HepG2 (cell line): ENCODE results near the gene CARD8. TPM values are rescaled to one million over a fixed set of nuclear protein-coding genes. Genes with fewer than 3 reads are reported as not detected.
A peak's percentile ranks its signal among the peaks of the same experiment; 100 is the strongest.

Source experiments
- ATAC-seq: fragments of 200-7000 bp; cut with Tn5 transposase; 3 replicates; pipeline ENCODE4 v1.9.1; 2020; ENCODE audit warnings: mild to moderate bottlenecking, moderate library complexity
- BruUV-seq: library from RNA; stranded (reverse); fragments of 400-500 nt; replicated peaks from 2 replicates; lab custom pipeline; 2021; lab: Mats Ljungman, UMichigan
- CTCF ChIA-PET: fragments of 300-600 bp; formaldehyde crosslinking; extraction: SDS; loops from one replicate; lab custom pipeline; 2021; ENCODE audit warnings: low total read pairs, inconsistent platforms, low intra/inter-chr PET ratio; lab: Yijun Ruan, JAX
- POLR2A ChIA-PET: fragments of 350-600 bp; sonication (Branson Sonifier 250); formaldehyde crosslinking; loops from one replicate; lab custom pipeline; 2020; ENCODE audit warnings: antibody characterized with exemption, inconsistent platforms; lab: Yijun Ruan, JAX
- DNase-seq: peaks from one replicate; pipeline ENCODE4 v3.0.0-alpha.2; 2015; ENCODE audit warnings: low spot score
- FAIRE-seq: peaks from 3 replicates; lab custom pipeline; 2011; peaks lifted over from hg19 to GRCh38; lab: Jason Lieb, UNC
- H2AFZ ChIP-seq: one replicate; pipeline ENCODE4 v1.6.1; 2011; ENCODE audit warnings: low read length, inconsistent platforms
- H3K27ac ChIP-seq: fragments of 300-600 bp; 3 replicates; pipeline ENCODE4 v1.8.0; 2011; ENCODE audit warnings: mixed run types, mild to moderate bottlenecking, mixed read lengths, low read length, inconsistent platforms; ENCODE audit not compliant: insufficient read depth; ENCODE audit errors: extremely low read length
- H3K27me3 ChIP-seq, 2 experiments: fragments of 200-600 bp in 1 of 2; 2 replicates in 1 of 2; 3 replicates in 1 of 2; pipeline versions ENCODE4 v1.6.0 to v1.8.0; 2011; ENCODE audit warnings: low read length in 2 of 2, mild to moderate bottlenecking in 2 of 2, moderate library complexity in 2 of 2, inconsistent platforms in 1 of 2; ENCODE audit not compliant: insufficient read depth in 2 of 2, control insufficient read depth in 1 of 2
- H3K36me3 ChIP-seq, 2 experiments: fragments of 200-600 bp in 1 of 2; replicated peaks in 1 of 2; 2 replicates in 1 of 2; 3 replicates in 1 of 2; pipeline versions ENCODE4 v1.5.1 to v1.8.0; 2011; ENCODE audit warnings: low read length in 2 of 2, inconsistent platforms in 1 of 2; ENCODE audit not compliant: insufficient read depth in 2 of 2, control insufficient read depth in 1 of 2
- H3K4me1 ChIP-seq: 2 replicates; pipeline ENCODE4 v1.5.1; 2012; ENCODE audit warnings: low read length, inconsistent platforms; ENCODE audit not compliant: insufficient read depth
- H3K4me2 ChIP-seq: 2 replicates; pipeline ENCODE4 v1.6.0; 2011; ENCODE audit warnings: low read depth, low read length, inconsistent platforms
- H3K4me3 ChIP-seq, 3 experiments: fragments of 200-600 bp in 1 of 3; sonication (generic), shearing (Covaris generic) in 1 of 3; replicated peaks in 1 of 3; 2 replicates each; pipeline ENCODE4 v1.5.1; 2011 to 2016; ENCODE audit warnings: low read length in 3 of 3, inconsistent platforms in 2 of 3, low read depth in 2 of 3, mild to moderate bottlenecking in 2 of 3, control low read depth in 1 of 3, mixed read lengths in 1 of 3; ENCODE audit not compliant: insufficient read depth in 1 of 3
- H3K79me2 ChIP-seq: one replicate; pipeline ENCODE4 v1.6.1; 2011; ENCODE audit warnings: low read length, inconsistent platforms; ENCODE audit not compliant: insufficient read depth
- H3K9ac ChIP-seq: 2 replicates; pipeline ENCODE4 v1.6.0; 2011; ENCODE audit warnings: mild to moderate bottlenecking, low read depth, low read length, inconsistent platforms; ENCODE audit not compliant: insufficient read depth
- H3K9me3 ChIP-seq: 2 replicates; pipeline ENCODE4 v1.5.1; 2012; ENCODE audit warnings: mild to moderate bottlenecking, low read length
- H4K20me1 ChIP-seq: 2 replicates; pipeline ENCODE4 v1.6.0; 2011; ENCODE audit warnings: inconsistent platforms, mild to moderate bottlenecking, low read length, moderate library complexity; ENCODE audit not compliant: insufficient read depth
- HNF4G ChIP-seq, 2 experiments: sonication (generic) in 1 of 2; formaldehyde crosslinking in 1 of 2; IDR thresholded peaks; 2 replicates each; pipeline versions ENCODE4 v1.4.0 to v1.6.1; 2011 to 2020; ENCODE audit warnings: borderline replicate concordance in 2 of 2, low read depth in 2 of 2, mild to moderate bottlenecking in 2 of 2, low read length in 1 of 2, missing genetic modification reagents in 1 of 2, moderate library complexity in 1 of 2
- TSC22D2 ChIP-seq: sonication (generic); formaldehyde crosslinking; IDR thresholded peaks from 2 replicates; pipeline ENCODE4 v1.5.1; 2020; ENCODE audit warnings: missing genetic modification reagents, mild to moderate bottlenecking, borderline replicate concordance
- ZNF747 ChIP-seq: sonication (generic); formaldehyde crosslinking; IDR thresholded peaks from 2 replicates; pipeline ENCODE4 v1.8.1; 2023; ENCODE audit warnings: missing genetic modification reagents, mild to moderate bottlenecking, borderline replicate concordance
- ZNF816 ChIP-seq: sonication (generic); formaldehyde crosslinking; IDR thresholded peaks from 2 replicates; pipeline ENCODE4 v1.8.0; 2022; ENCODE audit warnings: missing genetic modification reagents, mild to moderate bottlenecking, borderline replicate concordance
- WGBS: methylation state at CpG from one replicate; pipeline ENCODE4 v1.1.6; 2017; ENCODE audit warnings: low lambda C conversion rate; 5-methylcytosine and 5-hydroxymethylcytosine counted together
- in situ Hi-C: cut with HindIII; loops from 2 replicates; pipeline ENCODE4 v1.10.0; 2017; ENCODE audit warnings: low pct_unique_long_range_greater_than_20kb; ENCODE audit not compliant: extremely low pct_ligation_motif_present
- intact Hi-C: fragments of 100-400 bp; cut with micrococcal nuclease; formaldehyde crosslinking; loops from one replicate; pipeline ENCODE4 v1.10.0; 2022; ENCODE audit not compliant: unreplicated experiment
- polyA plus RNA-seq, 8 experiments: library from polyadenylated mRNA; depleted of rRNA in 3 of 8; stranded (reverse) in 7 of 8; unstranded in 1 of 8; fragments of >200 nt; fragmentation: Illumina TruSeq in 4 of 8; extraction: Trizol in 4 of 8; gene quantifications; 2 replicates each; pipeline versions ENCODE4 v1.2.1 to v1.2.3, GENCODE V29; 2011 to 2016; ENCODE audit warnings: low read depth in 4 of 8, missing spikeins in 1 of 8, mixed read lengths in 1 of 8; ENCODE audit not compliant: insufficient read depth in 1 of 8
- total RNA-seq, 5 experiments: library from RNA; depleted of rRNA; stranded (reverse); fragments of >200 nt; fragmentation: Illumina TruSeq; extraction: Trizol; gene quantifications; 2 replicates each; pipeline ENCODE4 v1.2.3, GENCODE V29; 2016; ENCODE audit warnings: low read depth in 1 of 5
- TF ChIP-seq, protein P1 (sequence below): sonication (generic); formaldehyde crosslinking; IDR thresholded peaks from 2 replicates; pipeline ENCODE4 v1.5.1; 2020; ENCODE audit warnings: mild to moderate bottlenecking, missing genetic modification reagents, moderate library complexity
- TF ChIP-seq, protein P2 (sequence below): sonication (generic); formaldehyde crosslinking; IDR thresholded peaks from 2 replicates; pipeline ENCODE4 v1.5.0; 2020; ENCODE audit warnings: mild to moderate bottlenecking, missing genetic modification reagents, borderline replicate concordance
- TF ChIP-seq, protein P3 (sequence below): IDR thresholded peaks from 2 replicates; pipeline ENCODE4 v1.6.1; 2012; ENCODE audit warnings: low read depth, low read length, improper control_type of control experiment

Gene CARD8
- total and polyA plus RNA-seq, 2 of the 13 experiments (the other 11 are each of a cell fraction or from before 2014, with no cell fraction given): 15.0 to 19.2 TPM

DNA sequence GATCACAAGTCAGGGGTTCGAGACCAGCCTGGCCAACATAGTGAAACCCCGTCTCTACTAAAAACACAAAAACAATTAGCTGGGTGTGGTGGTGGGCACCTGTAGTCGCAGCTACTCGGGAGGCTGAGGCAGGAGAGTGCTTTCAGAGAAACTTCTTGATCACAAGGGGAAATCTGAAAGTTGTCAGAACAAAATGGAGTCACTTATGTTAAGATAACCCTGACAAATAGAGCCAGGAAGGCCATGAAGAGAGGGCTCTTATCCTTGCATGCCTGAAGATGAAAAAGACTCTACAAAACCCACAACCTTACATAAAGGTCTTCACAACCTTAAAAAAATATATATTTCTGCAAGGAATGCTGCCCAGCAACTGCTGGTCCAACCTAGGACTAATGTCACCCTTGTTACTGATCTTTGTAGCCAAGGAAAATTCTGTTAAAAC, 1.2 kb downstream of the CARD8 start:
- Histone ChIP-seq H3K79me2 (peaks cover 8% of the 10 kb centered on the region), H3K4me1 (peaks cover 26% of the 10 kb centered on the region), H3K27ac (no peak overlapping the region), H4K20me1 (no peaks in the 10 kb centered on the region), H3K27me3 (no peaks in the 10 kb centered on the region), H3K36me3 (peaks cover 0 to 2% of the 10 kb centered on the region in 2 experiments; a peak in 2 of 5 replicates), H3K4me2 (peak overlapping the region; percentile 80), H3K9me3 (no peaks in the 10 kb centered on the region), H3K9ac (no peak overlapping the region), H3K4me3 (0 out of 6 replicates have a peak overlapping the region, but pooled peaks of 1 of the 3 experiments have one; percentile 16), H2AFZ (no peak overlapping the region)
- no TSS peak for BruUV-seq
- in situ Hi-C loops (loop anchor here (25.0 kb wide), 1 partner anchor 292 kb away; no protein-coding TSS in a partner anchor), intact Hi-C loops (no loop called here)
- WGBS: 100% methylated on average over 4 of the region's 4 CpGs
- ATAC-seq (no peak), FAIRE-seq (no peak), DNase-seq (no peak)
- ChIA-PET CTCF (no interaction called here), POLR2A (interaction anchor here (1.5 to 1.7 kb wide), 2 partner anchors 51 to 85 kb away, joined by 11 to 17 read pairs; partner anchors contain the start of genes LIG1 and ZSWIM9)
- TF ChIP-seq, protein P1, sequence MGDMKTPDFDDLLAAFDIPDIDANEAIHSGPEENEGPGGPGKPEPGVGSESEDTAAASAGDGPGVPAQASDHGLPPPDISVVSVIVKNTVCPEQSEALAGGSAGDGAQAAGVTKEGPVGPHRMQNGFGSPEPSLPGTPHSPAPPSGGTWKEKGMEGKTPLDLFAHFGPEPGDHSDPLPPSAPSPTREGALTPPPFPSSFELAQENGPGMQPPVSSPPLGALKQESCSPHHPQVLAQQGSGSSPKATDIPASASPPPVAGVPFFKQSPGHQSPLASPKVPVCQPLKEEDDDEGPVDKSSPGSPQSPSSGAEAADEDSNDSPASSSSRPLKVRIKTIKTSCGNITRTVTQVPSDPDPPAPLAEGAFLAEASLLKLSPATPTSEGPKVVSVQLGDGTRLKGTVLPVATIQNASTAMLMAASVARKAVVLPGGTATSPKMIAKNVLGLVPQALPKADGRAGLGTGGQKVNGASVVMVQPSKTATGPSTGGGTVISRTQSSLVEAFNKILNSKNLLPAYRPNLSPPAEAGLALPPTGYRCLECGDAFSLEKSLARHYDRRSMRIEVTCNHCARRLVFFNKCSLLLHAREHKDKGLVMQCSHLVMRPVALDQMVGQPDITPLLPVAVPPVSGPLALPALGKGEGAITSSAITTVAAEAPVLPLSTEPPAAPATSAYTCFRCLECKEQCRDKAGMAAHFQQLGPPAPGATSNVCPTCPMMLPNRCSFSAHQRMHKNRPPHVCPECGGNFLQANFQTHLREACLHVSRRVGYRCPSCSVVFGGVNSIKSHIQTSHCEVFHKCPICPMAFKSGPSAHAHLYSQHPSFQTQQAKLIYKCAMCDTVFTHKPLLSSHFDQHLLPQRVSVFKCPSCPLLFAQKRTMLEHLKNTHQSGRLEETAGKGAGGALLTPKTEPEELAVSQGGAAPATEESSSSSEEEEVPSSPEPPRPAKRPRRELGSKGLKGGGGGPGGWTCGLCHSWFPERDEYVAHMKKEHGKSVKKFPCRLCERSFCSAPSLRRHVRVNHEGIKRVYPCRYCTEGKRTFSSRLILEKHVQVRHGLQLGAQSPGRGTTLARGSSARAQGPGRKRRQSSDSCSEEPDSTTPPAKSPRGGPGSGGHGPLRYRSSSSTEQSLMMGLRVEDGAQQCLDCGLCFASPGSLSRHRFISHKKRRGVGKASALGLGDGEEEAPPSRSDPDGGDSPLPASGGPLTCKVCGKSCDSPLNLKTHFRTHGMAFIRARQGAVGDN (CRISPR knock-in tag): peak; percentile 23; the same call in 1 of the 2 replicates
- TF ChIP-seq ZNF816 (no peak), HNF4G (IDR thresholded peaks at IDR 0.05; ENCODE audit: borderline replicate concordance, low read depth, low read length) (no peak), HNF4G (CRISPR knock-in tag; IDR thresholded peaks at IDR 0.05; ENCODE audit: borderline replicate concordance, low read depth) (no peak), ZNF747 (CRISPR knock-in tag) (no peak), TSC22D2 (CRISPR knock-in tag) (no peak)
- TF ChIP-seq, protein P2, sequence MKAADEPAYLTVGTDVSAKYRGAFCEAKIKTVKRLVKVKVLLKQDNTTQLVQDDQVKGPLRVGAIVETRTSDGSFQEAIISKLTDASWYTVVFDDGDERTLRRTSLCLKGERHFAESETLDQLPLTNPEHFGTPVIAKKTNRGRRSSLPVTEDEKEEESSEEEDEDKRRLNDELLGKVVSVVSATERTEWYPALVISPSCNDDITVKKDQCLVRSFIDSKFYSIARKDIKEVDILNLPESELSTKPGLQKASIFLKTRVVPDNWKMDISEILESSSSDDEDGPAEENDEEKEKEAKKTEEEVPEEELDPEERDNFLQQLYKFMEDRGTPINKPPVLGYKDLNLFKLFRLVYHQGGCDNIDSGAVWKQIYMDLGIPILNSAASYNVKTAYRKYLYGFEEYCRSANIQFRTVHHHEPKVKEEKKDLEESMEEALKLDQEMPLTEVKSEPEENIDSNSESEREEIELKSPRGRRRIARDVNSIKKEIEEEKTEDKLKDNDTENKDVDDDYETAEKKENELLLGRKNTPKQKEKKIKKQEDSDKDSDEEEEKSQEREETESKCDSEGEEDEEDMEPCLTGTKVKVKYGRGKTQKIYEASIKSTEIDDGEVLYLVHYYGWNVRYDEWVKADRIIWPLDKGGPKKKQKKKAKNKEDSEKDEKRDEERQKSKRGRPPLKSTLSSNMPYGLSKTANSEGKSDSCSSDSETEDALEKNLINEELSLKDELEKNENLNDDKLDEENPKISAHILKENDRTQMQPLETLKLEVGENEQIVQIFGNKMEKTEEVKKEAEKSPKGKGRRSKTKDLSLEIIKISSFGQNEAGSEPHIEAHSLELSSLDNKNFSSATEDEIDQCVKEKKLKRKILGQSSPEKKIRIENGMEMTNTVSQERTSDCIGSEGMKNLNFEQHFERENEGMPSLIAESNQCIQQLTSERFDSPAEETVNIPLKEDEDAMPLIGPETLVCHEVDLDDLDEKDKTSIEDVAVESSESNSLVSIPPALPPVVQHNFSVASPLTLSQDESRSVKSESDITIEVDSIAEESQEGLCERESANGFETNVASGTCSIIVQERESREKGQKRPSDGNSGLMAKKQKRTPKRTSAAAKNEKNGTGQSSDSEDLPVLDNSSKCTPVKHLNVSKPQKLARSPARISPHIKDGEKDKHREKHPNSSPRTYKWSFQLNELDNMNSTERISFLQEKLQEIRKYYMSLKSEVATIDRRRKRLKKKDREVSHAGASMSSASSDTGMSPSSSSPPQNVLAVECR (CRISPR knock-in tag): no peak
- TF ChIP-seq, protein P3, sequence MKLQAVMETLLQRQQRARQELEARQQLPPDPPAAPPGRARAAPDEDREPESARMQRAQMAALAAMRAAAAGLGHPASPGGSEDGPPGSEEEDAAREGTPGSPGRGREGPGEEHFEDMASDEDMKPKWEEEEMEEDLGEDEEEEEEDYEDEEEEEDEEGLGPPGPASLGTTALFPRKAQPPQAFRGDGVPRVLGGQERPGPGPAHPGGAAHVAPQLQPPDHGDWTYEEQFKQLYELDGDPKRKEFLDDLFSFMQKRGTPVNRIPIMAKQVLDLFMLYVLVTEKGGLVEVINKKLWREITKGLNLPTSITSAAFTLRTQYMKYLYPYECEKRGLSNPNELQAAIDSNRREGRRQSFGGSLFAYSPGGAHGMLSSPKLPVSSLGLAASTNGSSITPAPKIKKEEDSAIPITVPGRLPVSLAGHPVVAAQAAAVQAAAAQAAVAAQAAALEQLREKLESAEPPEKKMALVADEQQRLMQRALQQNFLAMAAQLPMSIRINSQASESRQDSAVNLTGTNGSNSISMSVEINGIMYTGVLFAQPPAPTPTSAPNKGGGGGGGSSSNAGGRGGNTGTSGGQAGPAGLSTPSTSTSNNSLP: no peak
